Measurements from ENCODE around the gene EYS. TPM values are rescaled to one million over a fixed set of nuclear protein-coding genes. Genes with fewer than 3 reads are reported as not detected.

The EYS gene
- total RNA-seq, 3 donors from 2014 or later, result 1.3 to 2.9 TPM; not detected in 1

DNA sequence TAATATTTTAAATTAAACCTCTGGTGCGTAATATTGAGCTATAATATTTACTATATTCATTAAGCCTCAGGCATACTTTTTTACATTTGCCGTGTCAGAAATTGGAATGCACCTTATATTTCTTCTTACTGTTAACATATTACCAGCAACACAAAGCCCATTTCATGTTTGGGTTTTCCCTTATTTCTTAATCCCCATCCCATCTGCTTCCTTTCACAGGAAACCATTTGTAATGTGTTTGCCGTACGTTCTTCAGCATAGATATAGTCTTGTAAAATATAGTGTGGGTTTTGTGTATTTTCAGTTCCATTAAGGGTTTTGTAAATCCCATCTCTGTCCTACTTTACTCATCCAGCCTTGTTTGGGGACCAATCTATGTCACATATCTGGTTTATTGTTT is 6.5 kb downstream of the EYS start:
- H3K36me3 ChIP-seq, result no peaks in the 10 kb centered on the region
- intact Hi-C loops (cut with DNase I; ENCODE audit: low total_unique reads), result no loop called here
- no peak overlapping the region for H3K27ac ChIP-seq
- no peaks in the 10 kb centered on the region for H3K4me1 ChIP-seq
- H3K9me3 ChIP-seq, result no peaks in the 10 kb centered on the region
- H3K4me3 ChIP-seq, result no peak overlapping the region
- H3K27me3 ChIP-seq, result no peaks in the 10 kb centered on the region
- no peak for TF ChIP-seq POLR2A (IDR thresholded peaks at IDR 0.05)
- no peak for DNase-seq (ENCODE audit: low spot score in 2 of 2)

DNA sequence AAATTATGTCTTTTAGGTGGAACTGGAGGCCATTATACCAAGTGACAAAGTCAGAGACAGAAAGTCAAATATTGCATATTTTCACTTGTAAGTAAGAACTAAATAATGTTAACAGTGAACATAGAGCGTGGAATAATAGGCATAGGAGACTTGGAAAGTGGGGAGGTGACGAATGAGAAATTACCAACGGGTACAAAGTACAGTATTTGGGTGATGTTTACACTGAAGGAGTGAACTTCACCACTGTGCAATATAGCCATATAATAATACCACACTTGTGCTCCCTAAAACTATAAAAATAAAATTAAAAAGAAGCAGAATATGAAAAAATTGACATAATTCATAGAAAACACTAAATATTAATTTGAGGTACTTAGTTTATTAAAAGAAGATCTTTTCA is 14.9 kb downstream of the EYS start:
- no peaks in the 10 kb centered on the region for H3K36me3 ChIP-seq
- intact Hi-C loops (cut with DNase I; ENCODE audit: low total_unique reads), result no loop called here
- DNase-seq (ENCODE audit: low spot score in 2 of 2), result no peak
- TF ChIP-seq, protein P1, sequence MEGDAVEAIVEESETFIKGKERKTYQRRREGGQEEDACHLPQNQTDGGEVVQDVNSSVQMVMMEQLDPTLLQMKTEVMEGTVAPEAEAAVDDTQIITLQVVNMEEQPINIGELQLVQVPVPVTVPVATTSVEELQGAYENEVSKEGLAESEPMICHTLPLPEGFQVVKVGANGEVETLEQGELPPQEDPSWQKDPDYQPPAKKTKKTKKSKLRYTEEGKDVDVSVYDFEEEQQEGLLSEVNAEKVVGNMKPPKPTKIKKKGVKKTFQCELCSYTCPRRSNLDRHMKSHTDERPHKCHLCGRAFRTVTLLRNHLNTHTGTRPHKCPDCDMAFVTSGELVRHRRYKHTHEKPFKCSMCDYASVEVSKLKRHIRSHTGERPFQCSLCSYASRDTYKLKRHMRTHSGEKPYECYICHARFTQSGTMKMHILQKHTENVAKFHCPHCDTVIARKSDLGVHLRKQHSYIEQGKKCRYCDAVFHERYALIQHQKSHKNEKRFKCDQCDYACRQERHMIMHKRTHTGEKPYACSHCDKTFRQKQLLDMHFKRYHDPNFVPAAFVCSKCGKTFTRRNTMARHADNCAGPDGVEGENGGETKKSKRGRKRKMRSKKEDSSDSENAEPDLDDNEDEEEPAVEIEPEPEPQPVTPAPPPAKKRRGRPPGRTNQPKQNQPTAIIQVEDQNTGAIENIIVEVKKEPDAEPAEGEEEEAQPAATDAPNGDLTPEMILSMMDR (IDR thresholded peaks at IDR 0.05), result no peak
- TF ChIP-seq POLR2AphosphoS5 (IDR thresholded peaks at IDR 0.05) (no peak), POLR2A (IDR thresholded peaks at IDR 0.05) (no peak)
- no peak overlapping the region for H3K27ac ChIP-seq
- H3K27me3 ChIP-seq, result no peaks in the 10 kb centered on the region
- H3K4me1 ChIP-seq, result no peaks in the 10 kb centered on the region
- no peaks in the 10 kb centered on the region for H3K9me3 ChIP-seq
- no peak overlapping the region for H3K4me3 ChIP-seq

DNA sequence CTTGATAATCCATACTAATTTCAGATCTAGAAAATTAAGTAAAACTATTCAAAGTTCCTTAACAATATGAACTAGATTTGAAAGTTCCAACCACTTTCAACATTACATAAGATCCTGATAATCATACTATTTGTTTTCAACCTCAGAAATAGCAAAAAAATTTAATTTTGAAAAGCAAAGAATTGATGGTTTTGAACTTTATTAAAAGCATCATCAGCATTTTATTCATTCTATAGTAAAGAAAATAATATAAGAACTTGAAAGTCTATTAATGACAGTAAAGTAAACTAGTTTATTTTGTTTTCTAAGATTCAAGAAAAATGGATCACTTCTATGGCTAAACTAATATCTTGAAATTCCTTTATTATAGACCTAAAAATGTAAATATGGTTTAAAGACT is 26.8 kb downstream of the EYS start:
- Histone ChIP-seq H3K4me3 (no peak overlapping the region), H3K27ac (no peak overlapping the region), H3K9me3 (no peaks in the 10 kb centered on the region), H3K4me1 (no peaks in the 10 kb centered on the region), H3K36me3 (no peaks in the 10 kb centered on the region), H3K27me3 (no peaks in the 10 kb centered on the region)
- TF ChIP-seq, protein P1 (IDR thresholded peaks at IDR 0.05), result no peak
- TF ChIP-seq POLR2A (IDR thresholded peaks at IDR 0.05) (no peak), POLR2AphosphoS5 (IDR thresholded peaks at IDR 0.05) (no peak)
- intact Hi-C loops (cut with DNase I; ENCODE audit: low total_unique reads), result no loop called here
- DNase-seq (ENCODE audit: low spot score in 2 of 2), result no peak

DNA sequence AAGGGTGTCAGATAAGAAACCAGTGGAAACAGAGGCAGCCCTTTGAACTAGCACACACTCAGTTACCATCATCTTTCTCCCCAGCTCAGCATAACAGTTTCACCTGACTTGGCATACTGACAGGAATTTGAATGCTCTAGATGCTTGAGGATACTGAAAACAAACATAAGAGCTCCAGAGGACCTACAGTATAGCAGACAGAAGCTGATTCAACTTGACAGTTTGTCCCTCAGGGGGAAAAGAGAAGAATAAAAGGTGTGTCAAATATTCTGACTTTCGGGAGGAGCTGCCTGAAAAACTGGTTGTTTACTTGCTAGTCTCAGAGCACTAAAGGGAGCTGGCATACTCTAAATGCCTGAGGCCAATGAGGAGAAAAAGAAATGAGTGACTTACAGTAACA is 35.1 kb downstream of the EYS start:
- H3K4me3 ChIP-seq, result no peak overlapping the region
- TF ChIP-seq POLR2A (IDR thresholded peaks at IDR 0.05) (no peak), POLR2AphosphoS5 (IDR thresholded peaks at IDR 0.05) (no peak)
- TF ChIP-seq, protein P1 (IDR thresholded peaks at IDR 0.05), result no peak
- H3K9me3 ChIP-seq, result peaks cover 0 to 10% of the 10 kb centered on the region in 2 donors
- intact Hi-C loops (cut with DNase I; ENCODE audit: low total_unique reads), result no loop called here
- no peaks in the 10 kb centered on the region for H3K27me3 ChIP-seq
- DNase-seq (ENCODE audit: low spot score in 2 of 2), result no peak
- H3K36me3 ChIP-seq, result no peaks in the 10 kb centered on the region
- no peaks in the 10 kb centered on the region for H3K4me1 ChIP-seq
- no peak overlapping the region for H3K27ac ChIP-seq

DNA sequence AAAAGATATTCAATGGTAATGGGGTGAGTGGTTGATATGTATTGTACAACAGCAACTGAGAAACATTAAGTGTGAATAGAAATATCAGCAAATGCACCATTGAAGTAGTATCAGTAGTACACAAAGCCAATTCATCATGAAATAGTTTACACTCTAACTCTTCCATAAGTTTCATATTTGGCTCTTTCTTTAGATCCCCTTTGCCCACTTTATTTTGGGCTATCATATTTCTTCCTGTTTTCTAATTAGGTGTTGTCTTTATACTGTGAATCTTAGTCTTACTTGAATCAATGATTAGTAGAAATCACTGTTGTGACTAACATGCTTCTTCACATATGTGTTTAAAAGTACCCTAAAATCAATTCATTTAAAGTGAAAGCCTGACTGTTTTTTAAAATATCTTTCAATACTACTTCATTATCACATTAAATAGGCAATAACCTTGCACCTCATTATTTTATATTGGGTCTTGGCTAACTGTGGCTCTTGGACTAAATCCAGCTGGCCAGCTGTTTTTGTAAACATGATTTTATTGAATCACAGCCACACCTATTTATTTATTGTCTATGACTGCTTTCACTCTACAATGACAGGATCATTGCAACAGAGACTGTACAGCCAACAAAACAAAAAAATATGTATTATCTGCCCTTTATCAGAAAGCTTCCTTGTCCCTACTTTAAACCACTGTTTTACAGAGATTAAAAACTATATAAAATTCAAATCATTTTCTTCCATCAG is 38.9 kb downstream of the EYS start:
- no peaks in the 10 kb centered on the region for H3K27me3 ChIP-seq
- DNase-seq (ENCODE audit: low spot score in 2 of 2), result no peak
- intact Hi-C loops (cut with DNase I; ENCODE audit: low total_unique reads), result no loop called here
- no peak overlapping the region for H3K4me3 ChIP-seq
- H3K9me3 ChIP-seq, result no peaks in the 10 kb centered on the region
- H3K36me3 ChIP-seq, result no peaks in the 10 kb centered on the region
- TF ChIP-seq POLR2AphosphoS5 (IDR thresholded peaks at IDR 0.05) (no peak), POLR2A (IDR thresholded peaks at IDR 0.05) (no peak)
- TF ChIP-seq, protein P1 (IDR thresholded peaks at IDR 0.05), result no peak
- H3K27ac ChIP-seq, result no peak overlapping the region
- no peaks in the 10 kb centered on the region for H3K4me1 ChIP-seq

Data from breast epithelium (tissue), 4 donors.